Testis (tissue), 3 donors: Measurements from ENCODE around the gene ZNF91. TPM values are rescaled to one million over a fixed set of nuclear protein-coding genes. Genes with fewer than 3 reads are reported as not detected.

Experiments used
- DNase-seq: peaks from one replicate; pipeline ENCODE4 v3.0.0-alpha.2; 2019
- H3K27ac ChIP-seq, 2 donors: fragments of 200-600 bp; sonication (generic); one replicate each; pipeline ENCODE4 v1.5.1; 2019
- H3K27me3 ChIP-seq: fragments of 200-600 bp; sonication (generic); one replicate; pipeline ENCODE4 v1.5.1; 2019
- H3K36me3 ChIP-seq: fragments of 200-600 bp; sonication (generic); one replicate; pipeline ENCODE4 v1.5.1; 2017; ENCODE audit warnings: low read depth; ENCODE audit errors: missing control alignments
- H3K4me1 ChIP-seq: fragments of 200-600 bp; sonication (generic); one replicate; pipeline ENCODE4 v1.5.1; 2019
- H3K4me3 ChIP-seq, 2 donors: fragments of 200-600 bp; sonication (generic); one replicate each; pipeline ENCODE4 v1.5.1; 2017 to 2019
- H3K9me3 ChIP-seq: fragments of 200-600 bp; sonication (generic); one replicate; pipeline ENCODE4 v1.5.1; 2017
- POLR2A ChIP-seq: fragments of 450-650 bp; IDR thresholded peaks from one replicate; pipeline ENCODE4 v1.6.1; 2017; ENCODE audit warnings: antibody characterized with exemption, mild to moderate bottlenecking, moderate library complexity
- WGBS, 2 donors: methylation state at CpG; one replicate each; pipeline ENCODE4 v1.1.5; 2018; 5-methylcytosine and 5-hydroxymethylcytosine counted together
- intact Hi-C: fragments of 100-400 bp; cut with DNase I; formaldehyde crosslinking; loops from one replicate; pipeline ENCODE4 v1.15.1; 2023; ENCODE audit warnings: low total_unique reads
- polyA plus RNA-seq: library from polyadenylated mRNA; stranded (reverse); fragments of 350-450 nt; fragmentation: Illumina TruSeq; extraction: RNeasy Lipid Tissue Mini Kit (QIAGEN cat#74804); gene quantifications from one replicate; pipeline ENCODE4 v1.2.3, GENCODE V29; 2014; ENCODE audit warnings: low read depth, low replicate concordance; ENCODE audit not compliant: insufficient read depth
- total RNA-seq, 2 donors: library from RNA; depleted of rRNA; stranded (reverse); fragments of >200 nt; gene quantifications; one replicate each; pipeline ENCODE4 v1.2.3, GENCODE V29; 2016
- TF ChIP-seq, protein P1 (sequence below), 3 experiments: fragments of 450-650 bp in 2 of 3; fragments of 200-600 bp in 1 of 3; sonication (generic) in 1 of 3; IDR thresholded peaks; one replicate each; pipeline ENCODE4 v1.5.1; 2016 to 2019; ENCODE audit warnings: antibody characterized with exemption in 3 of 3, mild to moderate bottlenecking in 2 of 3, moderate library complexity in 1 of 3

ZNF91 gene
- total and polyA plus RNA-seq, 3 donors from 2014 or later, result 50.1 to 101 (median 96.1) TPM

GRCh38 chr19:23394511-23394910 is 760 bp downstream of the ZNF91 start:
- peak; percentile 36 for DNase-seq
- WGBS, 2 donors, result 3% methylated on average over 11 of the region's 11 CpGs
- intact Hi-C loops, result no loop called here
- peak overlapping the region; percentile 92 to 94 for H3K4me3 ChIP-seq
- H3K27ac ChIP-seq, result peak overlapping the region; percentile 92 to 95
- no peak for TF ChIP-seq POLR2A
- TF ChIP-seq, protein P1, sequence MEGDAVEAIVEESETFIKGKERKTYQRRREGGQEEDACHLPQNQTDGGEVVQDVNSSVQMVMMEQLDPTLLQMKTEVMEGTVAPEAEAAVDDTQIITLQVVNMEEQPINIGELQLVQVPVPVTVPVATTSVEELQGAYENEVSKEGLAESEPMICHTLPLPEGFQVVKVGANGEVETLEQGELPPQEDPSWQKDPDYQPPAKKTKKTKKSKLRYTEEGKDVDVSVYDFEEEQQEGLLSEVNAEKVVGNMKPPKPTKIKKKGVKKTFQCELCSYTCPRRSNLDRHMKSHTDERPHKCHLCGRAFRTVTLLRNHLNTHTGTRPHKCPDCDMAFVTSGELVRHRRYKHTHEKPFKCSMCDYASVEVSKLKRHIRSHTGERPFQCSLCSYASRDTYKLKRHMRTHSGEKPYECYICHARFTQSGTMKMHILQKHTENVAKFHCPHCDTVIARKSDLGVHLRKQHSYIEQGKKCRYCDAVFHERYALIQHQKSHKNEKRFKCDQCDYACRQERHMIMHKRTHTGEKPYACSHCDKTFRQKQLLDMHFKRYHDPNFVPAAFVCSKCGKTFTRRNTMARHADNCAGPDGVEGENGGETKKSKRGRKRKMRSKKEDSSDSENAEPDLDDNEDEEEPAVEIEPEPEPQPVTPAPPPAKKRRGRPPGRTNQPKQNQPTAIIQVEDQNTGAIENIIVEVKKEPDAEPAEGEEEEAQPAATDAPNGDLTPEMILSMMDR (IDR thresholded peaks at IDR 0.05), result no peak
- H3K27me3 ChIP-seq, result no peaks in the 10 kb centered on the region
- no peaks in the 10 kb centered on the region for H3K9me3 ChIP-seq
- peaks cover 11% of the 10 kb centered on the region for H3K4me1 ChIP-seq
- H3K36me3 ChIP-seq, result no peaks in the 10 kb centered on the region

- Histone ChIP-seq H3K27ac (no peak overlapping the region), H3K9me3 (no peaks in the 10 kb centered on the region), H3K4me3 (no peak overlapping the region), H3K27me3 (no peaks in the 10 kb centered on the region), H3K36me3 (no peaks in the 10 kb centered on the region), H3K4me1 (peaks cover 11% of the 10 kb centered on the region)
- DNase-seq, result no peak
- TF ChIP-seq, protein P1 (IDR thresholded peaks at IDR 0.05), result no peak
- no peak for TF ChIP-seq POLR2A
- 70 to 93% methylated on average over 1 of the region's 1 CpG for WGBS, 2 donors
- intact Hi-C loops, result no loop called here
Measured at GRCh38 chr19:23393121-23393520, 2.1 kb downstream of the ZNF91 start.

DNA sequence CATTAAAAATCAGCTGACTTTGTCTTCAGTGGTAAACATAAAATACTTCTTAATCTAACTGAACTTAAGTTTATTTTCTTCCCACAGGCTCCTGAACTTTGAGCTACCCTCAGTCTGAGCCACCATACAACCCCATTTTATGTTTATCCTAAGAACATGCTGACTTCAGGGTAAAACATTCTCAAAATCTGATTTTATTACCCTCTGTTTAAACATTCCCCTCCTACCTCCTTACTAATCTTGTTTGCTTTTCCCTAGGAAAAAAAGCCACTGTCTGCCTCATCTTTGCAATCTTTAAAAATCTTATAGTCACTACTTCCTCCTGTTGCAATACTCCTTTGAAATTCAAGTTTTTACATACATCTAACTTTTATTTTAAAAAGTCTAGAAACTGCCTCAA is 4.0 kb downstream of the ZNF91 start:
- Histone ChIP-seq H3K9me3 (no peaks in the 10 kb centered on the region), H3K4me3 (no peak overlapping the region), H3K36me3 (no peaks in the 10 kb centered on the region), H3K4me1 (peaks cover 11% of the 10 kb centered on the region), H3K27me3 (no peaks in the 10 kb centered on the region), H3K27ac (no peak overlapping the region)
- no peak for DNase-seq
- TF ChIP-seq POLR2A, result no peak
- TF ChIP-seq, protein P1 (IDR thresholded peaks at IDR 0.05), result no peak
- intact Hi-C loops, result no loop called here

GRCh38 chr19:23385404-23385803 is 9.9 kb downstream of the ZNF91 start:
- H3K4me1 ChIP-seq, result no peaks in the 10 kb centered on the region
- no peak for DNase-seq
- H3K36me3 ChIP-seq, result no peaks in the 10 kb centered on the region
- no peaks in the 10 kb centered on the region for H3K27me3 ChIP-seq
- 91 to 93% methylated on average over 4 of the region's 4 CpGs for WGBS, 2 donors
- no peak overlapping the region for H3K4me3 ChIP-seq
- no peaks in the 10 kb centered on the region for H3K9me3 ChIP-seq
- intact Hi-C loops, result no loop called here
- H3K27ac ChIP-seq, result no peak overlapping the region
- TF ChIP-seq, protein P1 (IDR thresholded peaks at IDR 0.05), result no peak
- no peak for TF ChIP-seq POLR2A

DNA sequence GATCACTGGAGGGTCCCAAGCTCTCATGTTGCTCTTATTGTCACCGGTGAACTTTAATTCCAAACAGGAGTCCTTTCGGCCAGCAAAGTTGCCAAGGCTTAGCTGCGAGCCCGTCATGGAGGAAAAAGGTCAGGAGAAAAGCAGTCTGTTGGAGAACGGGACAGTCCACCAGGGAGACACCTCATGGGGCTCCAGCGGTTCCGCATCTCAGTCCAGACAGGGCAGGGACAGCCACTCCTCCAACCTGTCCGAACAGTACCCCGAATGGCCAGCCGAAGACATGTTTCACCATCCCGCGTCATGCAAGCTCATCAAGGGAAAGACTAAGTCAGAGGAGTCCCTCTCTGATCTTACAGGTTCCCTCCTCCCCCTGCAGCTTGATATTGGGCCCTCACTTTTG is 10.4 kb downstream of the ZNF91 start:
- Histone ChIP-seq H3K9me3 (no peaks in the 10 kb centered on the region), H3K27me3 (no peaks in the 10 kb centered on the region), H3K4me3 (no peak overlapping the region), H3K36me3 (no peaks in the 10 kb centered on the region), H3K4me1 (no peaks in the 10 kb centered on the region), H3K27ac (no peak overlapping the region)
- TF ChIP-seq POLR2A, result no peak
- TF ChIP-seq, protein P1 (IDR thresholded peaks at IDR 0.05), result no peak
- 95 to 96% methylated on average over 12 of the region's 12 CpGs for WGBS, 2 donors
- intact Hi-C loops, result no loop called here
- DNase-seq, result no peak
